ENCODE data around the gene TJP3.

The TJP3 gene

DNA sequence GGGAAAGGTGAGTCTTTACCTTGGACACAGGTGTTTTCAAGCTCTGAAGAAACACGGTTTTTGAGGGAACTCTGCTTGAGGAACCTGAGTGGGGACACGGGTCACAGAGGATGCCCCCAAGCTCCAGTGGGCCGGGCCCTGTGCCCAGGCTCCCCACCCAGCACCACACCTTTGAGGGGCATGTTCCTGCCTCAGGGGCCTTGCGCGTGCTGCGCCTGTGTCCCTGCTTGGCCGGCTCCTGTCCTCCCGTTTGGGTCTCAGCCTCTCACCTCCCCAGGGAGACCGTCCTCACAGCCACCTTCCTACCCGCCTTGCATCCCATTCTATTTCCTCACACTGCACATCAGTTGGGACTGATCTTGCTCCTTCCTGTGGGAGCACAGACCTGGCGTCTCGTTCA, 29.0 kb upstream of the TJP3 start:
- TF ChIP-seq GATA1 (IDR thresholded peaks at IDR 0.05; ENCODE audit: low read depth, low read length): no peak
- TF ChIP-seq POLR2A (IDR thresholded peaks at IDR 0.05; ENCODE audit: low read length): no peak
- DNase-seq: no peak

DNA sequence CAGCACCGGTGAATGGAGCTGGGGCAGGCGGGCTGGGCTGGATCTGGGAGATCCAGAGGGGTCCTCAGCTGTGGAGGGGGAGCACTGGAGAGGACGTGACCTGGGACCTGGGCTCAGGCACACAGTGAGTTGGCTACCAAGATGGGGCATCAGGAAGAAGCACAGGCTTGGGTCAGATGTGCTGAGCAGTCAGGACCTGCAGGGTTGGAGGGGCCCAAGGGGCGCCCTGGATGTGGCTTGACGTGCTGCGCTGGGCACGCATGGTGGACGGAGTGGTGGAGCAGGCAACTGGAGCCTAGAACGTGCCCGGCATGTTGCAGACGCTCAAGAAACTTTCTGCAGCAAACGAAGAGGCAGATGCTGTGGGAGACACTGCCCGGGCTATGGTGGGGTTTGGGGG, 28.6 kb upstream of the TJP3 start:
- DNase-seq: no peak
- TF ChIP-seq POLR2A (IDR thresholded peaks at IDR 0.05; ENCODE audit: low read length): no peak
- no peak for TF ChIP-seq GATA1 (IDR thresholded peaks at IDR 0.05; ENCODE audit: low read depth, low read length)

DNA sequence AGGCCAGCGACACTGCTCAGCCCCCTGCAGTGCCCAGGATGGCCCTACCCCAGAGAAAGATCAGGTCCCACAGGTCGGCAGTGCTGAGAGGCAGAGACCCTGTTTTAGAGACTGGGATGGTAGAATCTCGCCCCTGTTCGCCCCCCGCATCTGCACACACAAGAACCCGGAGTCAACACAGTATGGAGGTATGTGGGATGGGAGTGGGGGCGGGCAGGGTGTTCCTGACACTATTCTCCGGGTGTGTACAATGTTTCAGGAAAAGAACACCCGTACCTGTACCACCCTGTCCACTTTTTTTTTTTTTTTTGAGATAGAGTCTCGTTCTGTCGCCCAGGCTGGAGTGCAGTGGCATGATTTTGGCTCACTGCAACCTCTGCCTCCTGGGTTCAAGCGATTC, 27.2 kb upstream of the TJP3 start:
- no peak for DNase-seq
- TF ChIP-seq POLR2A (IDR thresholded peaks at IDR 0.05; ENCODE audit: low read length): no peak

DNA sequence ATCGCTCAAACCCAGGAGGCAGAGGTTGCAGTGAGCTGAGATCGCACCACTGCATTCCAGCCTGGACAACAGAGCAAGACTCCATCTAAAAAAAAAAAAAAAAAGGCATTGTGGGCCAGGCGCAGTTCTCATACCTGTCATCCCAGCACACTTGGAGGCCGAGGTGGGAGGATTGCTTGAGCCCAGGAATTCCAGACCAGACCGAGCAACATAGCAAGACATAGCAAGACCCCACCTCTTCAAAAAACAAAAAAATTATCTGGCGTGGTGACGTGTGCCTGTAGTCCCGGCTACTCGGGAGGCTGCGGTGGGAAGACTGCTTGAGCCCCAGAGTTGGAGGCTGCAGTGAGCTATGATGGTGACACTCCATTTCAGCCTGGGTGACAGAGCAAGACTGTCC, 25.9 kb upstream of the TJP3 start:
- TF ChIP-seq GATA1 (IDR thresholded peaks at IDR 0.05; ENCODE audit: low read depth, low read length) (no peak), POLR2A (IDR thresholded peaks at IDR 0.05; ENCODE audit: low read length) (no peak)
- DNase-seq: no peak

DNA sequence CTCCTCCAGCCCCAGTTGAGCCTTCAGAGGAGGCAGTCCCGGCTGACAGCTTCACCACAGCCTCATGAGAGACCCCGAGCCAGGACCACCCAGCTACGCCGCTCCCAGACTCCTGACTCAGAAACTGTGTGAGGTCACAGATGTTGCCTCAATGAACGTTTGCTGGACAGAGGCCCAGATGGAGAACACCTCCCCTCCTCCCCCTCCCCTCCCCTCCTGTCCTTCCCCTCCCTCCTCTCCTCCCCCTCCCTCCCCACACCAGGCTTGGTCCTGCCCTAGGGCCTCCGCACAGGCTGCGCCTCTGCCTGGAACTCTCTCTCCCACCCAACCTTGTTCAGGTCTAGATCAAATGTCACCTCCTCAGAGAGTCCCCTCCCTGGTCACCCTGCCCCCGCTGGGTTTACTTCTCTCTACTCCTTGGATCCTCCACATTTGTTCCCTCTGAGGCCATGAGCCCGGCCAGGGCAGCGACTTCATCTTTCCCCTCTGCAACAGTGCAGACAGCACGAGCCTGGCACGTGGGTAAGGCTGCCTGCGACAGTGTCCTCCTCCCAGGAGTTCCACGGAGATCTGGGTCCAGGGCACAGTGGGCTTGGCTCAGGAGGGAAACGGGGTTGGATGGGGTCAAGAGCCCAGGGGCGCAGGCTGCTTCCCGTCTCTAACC, 25.3 kb upstream of the TJP3 start:
- DNase-seq: no peak
- TF ChIP-seq GATA1 (IDR thresholded peaks at IDR 0.05; ENCODE audit: low read depth, low read length) (no peak), POLR2A (IDR thresholded peaks at IDR 0.05; ENCODE audit: low read length) (no peak)

DNA sequence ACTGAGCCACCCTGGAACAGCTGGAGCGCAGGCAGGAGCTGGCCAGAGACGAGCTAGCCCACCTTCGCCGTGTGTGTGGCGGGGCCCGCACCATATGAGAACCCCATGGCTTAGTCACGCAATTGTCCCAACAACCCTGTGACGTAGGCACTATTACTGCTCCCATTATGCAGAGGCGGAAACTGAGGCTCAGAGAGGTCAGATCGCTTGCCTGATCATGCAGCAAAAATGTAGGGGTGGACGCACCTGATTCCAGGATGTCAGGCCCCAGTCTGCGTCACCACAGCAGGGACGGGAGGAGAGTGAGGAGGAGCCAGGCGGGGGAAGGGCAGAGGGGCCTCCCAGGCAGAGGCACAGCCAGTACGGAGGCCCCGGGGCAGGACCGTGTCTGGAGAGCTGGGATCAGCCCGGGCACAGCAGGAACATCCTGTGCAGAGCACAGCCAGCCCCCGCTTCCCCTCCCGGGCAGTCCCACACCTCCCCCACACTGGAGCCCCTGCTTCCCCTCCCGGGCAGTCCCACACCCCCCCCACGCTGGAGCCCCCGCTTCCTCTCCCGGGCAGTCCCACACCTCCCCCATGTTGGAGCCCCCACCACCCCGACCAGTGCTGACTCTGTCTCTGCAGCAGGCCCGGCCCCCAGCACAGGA, 24.7 kb upstream of the TJP3 start:
- no peak for TF ChIP-seq GATA1 (IDR thresholded peaks at IDR 0.05; ENCODE audit: low read depth, low read length)
- no peak for TF ChIP-seq POLR2A (IDR thresholded peaks at IDR 0.05; ENCODE audit: low read length)

DNA sequence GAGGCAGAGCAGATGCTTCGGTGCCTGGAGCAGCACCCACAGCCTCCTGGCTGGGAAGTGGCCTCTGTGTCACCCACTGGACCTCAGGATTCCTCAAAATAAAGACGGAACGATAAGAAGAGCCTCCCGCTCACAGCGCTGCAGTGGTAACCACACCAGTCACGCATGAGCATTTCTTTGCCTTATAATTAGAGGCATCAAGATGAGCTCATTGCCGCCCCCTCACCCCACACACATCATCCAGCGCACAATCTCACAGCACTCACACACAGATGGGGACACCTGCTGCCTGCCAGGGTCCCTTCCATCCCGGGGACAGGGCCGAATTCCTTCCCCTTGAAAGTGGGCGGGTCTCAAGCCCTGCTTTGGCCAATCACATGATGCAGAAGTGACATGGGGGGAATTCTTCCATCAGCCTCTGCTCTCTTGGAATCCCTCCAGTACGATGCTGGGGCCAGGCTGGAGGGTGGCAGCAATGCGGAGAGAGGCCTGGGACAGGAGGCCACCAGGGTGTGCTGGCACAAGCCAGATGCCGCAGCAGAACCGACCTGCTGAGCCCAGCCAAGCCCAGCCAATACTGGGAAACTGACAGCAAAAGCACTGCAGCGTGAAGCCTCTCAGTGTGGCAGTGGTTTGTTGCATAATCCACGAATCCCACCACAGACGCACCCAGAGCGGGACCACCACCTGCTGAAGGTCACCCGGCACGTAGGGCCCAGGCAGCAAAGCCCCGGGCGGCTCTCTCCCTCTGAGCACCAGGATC, 23.9 kb upstream of the TJP3 start:
- no peak for DNase-seq
- TF ChIP-seq POLR2A (IDR thresholded peaks at IDR 0.05; ENCODE audit: low read length) (no peak), GATA1 (IDR thresholded peaks at IDR 0.05; ENCODE audit: low read depth, low read length) (no peak)

More for the DNA sequence above, 24.7 kb upstream of the TJP3 start:
- no peak for DNase-seq

DNA sequence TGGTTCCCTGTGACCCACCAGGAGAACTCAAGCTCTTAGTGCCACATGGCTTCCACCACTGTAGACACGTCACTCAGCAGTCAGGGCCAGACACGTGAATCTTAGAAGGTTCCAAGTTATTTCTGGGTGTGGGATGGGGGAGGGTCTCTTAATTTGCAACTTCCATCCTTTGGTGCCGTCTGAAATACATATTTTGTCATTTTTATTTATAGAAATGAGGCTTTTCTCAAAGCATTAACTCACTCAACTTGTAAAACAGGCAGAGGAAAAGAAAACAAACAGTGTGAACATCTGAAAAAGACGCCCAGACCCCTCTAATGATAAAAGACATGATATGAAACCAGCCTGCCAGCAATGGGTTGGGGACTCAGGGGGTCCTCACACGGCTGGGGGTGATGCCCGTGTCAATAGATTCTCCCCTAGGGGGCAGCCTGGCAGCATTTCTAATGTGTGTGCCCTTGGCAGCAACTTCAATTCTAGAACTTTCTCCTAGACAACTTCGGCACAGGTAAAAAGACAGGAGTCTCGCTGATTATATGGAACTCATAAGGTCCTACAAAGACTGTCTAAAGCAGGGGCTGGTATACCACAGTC, 23.3 kb upstream of the TJP3 start:
- no peak for TF ChIP-seq GATA1 (IDR thresholded peaks at IDR 0.05; ENCODE audit: low read depth, low read length)
- no peak for TF ChIP-seq POLR2A (IDR thresholded peaks at IDR 0.05; ENCODE audit: low read length)
- no peak for DNase-seq

DNA sequence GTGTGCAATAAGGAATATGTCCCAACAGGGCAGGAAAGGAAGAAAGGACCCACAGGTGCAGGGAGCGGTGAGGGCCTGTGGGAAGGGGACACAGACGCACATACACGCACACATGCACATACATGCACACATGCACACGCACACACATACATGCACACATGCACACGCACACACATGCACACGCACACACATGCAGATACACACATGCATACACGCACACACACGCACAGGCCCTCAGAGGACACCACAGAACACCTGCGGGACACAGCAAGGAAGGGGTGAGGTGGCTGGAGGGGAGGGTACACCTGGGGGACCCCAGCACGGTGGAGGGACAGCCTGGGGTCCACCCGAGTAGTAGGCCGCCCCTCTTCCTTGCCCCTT, 20.8 kb upstream of the TJP3 start:
- no peak for TF ChIP-seq GATA1 (IDR thresholded peaks at IDR 0.05; ENCODE audit: low read depth, low read length)
- TF ChIP-seq POLR2A (IDR thresholded peaks at IDR 0.05; ENCODE audit: low read length): no peak

DNA sequence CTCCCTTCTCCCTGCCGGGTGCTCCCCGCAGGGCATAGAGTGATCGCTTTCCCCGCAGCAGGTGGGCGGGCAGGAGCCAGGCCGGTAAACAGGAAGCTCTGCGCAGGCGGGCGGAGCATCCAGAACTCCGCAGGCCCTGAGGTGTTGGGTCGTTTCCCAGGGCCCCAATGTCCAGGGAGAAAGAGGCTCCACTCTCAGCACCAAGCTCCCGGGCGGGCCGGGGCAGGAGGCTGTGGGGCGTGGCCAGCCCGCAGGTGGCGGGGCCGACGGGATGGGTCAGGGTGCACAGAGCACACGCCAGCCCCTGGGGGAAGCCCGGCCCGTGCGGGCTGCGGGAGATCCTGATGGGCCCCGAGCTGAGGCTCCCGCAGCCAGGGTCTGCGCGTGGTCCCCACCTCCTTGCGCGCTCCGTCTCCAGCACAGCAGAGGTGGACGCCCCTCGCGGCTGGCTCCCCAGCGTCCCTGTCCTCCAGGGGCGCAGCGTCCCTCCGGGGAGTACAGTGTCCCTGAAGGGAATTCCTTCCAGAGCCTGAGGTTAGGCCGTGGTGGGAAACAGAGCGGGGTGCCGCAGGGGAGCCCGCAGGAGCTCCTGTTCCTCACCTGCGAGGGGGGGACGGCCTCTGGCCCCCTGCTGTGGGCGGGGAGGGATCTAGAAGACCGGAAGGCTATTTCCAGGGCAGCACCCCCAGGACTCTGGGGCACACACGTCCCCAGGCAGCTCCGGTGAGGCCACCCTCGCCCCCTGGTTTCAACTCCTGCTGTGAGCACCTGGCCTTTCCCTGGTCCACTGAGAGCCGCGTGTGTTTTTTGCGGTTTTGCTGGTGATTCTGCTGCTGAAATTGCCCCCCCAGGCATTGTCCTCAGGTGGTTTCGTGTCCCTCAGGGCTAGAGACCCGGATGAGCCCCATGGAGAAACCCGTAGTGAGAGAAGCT, 20.1 kb upstream of the TJP3 start:
- TF ChIP-seq POLR2A (IDR thresholded peaks at IDR 0.05; ENCODE audit: low read length): no peak
- no peak for TF ChIP-seq GATA1 (IDR thresholded peaks at IDR 0.05; ENCODE audit: low read depth, low read length)
- no peak for DNase-seq

More for the DNA sequence above, 20.8 kb upstream of the TJP3 start:
- no peak for DNase-seq

DNA sequence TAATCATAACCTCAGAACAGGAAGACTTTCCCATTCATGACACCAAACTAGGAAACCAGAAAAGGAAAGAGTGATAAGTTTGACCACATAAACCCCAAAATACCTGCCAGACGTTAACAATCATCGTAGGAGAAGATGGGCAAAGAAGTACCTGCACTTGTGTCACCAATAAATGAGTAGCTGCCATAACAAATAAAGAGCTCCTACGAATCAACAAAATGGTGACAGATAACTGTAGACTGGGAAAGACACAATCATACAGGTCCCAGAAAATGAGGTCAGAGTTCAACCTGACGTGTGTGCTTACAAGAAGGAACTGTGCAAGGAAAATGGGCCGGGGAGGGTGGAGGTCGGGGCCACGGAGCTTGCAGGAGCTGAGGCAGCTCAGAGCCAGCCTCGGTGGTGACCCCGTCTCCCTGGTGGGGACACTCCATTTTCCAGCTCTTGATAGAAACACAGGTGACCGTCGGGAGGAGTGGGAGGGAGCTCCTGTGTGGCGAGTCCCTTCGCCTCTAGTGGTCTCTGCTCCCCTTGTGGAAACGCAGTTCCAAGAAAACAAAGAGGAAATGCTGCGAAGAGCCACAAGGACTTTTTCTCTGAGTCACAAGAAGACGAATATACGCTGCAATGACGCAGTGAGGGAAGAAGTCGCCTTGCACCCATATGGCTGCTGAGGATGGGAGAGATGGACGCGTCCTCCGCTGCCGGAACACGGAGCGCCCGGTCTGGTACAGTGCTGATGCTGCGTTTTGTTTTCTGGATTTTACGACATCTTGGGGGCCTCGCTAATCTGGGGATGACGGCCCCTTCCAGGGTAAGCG, 17.4 kb upstream of the TJP3 start:
- DNase-seq: no peak

DNA sequence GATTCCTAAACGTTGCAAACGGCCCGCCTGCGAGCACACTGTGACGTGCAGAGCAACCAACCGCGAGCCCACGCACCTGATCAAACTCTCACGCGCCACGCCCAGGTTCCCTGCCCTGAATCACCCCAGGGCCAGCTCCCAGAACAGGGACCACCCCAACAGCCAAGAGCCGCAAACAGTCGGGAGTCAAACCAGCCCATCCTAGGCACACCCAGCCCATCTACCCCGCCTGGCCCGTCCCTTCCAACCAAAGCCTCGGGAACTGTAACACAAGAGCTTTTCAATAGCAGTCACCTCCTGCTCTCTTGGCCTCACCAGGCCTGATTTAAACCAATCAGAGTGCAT, 16.8 kb upstream of the TJP3 start:
- TF ChIP-seq GATA1 (IDR thresholded peaks at IDR 0.05; ENCODE audit: low read depth, low read length): no peak
- no peak for TF ChIP-seq POLR2A (IDR thresholded peaks at IDR 0.05; ENCODE audit: low read length)
- DNase-seq: no peak

More for the DNA sequence above, 17.4 kb upstream of the TJP3 start:
- TF ChIP-seq POLR2A (IDR thresholded peaks at IDR 0.05; ENCODE audit: low read length) (no peak), GATA1 (IDR thresholded peaks at IDR 0.05; ENCODE audit: low read depth, low read length) (no peak)

DNA sequence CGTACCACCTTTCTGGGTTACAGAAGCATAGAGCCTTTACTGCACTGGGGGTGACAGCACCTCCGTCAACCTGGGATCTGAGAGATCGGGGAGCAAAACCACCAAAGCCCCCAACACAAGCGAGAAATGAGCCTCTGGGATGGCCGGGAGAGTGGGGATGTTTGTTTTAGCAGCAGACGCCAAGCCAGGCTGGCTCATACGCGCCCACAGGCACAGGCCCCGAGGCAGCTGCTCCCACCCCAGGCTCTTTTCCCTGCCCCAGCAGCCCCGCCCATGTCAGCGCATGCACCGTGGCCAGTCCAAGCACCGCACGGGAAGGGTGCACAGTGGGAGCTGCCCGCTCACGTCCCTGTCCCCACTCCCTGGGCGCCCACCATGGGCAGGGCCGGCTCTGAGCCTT, 16.5 kb upstream of the TJP3 start:
- no peak for DNase-seq
- TF ChIP-seq GATA1 (IDR thresholded peaks at IDR 0.05; ENCODE audit: low read depth, low read length) (no peak), POLR2A (IDR thresholded peaks at IDR 0.05; ENCODE audit: low read length) (no peak)

Measured in erythroblast (primary cell).